Measurements from ENCODE around the gene EML5.

EML5 gene

DNA sequence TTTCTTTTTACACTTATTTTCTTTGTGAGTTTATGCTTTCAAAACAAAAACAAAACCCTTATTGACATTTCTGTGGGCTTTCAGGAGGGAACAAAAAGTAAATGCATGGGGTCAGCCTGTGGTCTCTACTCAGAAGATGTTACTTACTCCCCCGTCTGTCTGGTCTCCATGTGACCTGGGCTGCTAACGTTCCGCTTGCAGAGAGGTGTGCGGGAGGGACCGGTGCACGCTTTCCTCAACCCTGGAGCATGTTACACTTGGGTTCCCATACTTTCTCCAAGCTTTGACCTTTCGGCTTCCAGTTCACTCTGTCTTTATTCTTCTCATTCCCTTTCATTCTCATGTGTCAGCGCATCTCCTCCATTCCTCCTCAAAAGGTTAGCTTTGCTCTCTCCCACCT lies 193.4 kb downstream of the EML5 start:
- TF ChIP-seq CTCF (IDR thresholded peaks at IDR 0.05; ENCODE audit: extremely low read depth, insufficient read depth, missing control alignments) = no peak
- in situ Hi-C loops (cut with MboI; ENCODE audit: low pct_unique_long_range_greater_than_20kb, low sequenced_read_pairs, unreplicated experiment) = no loop called here
- DNase-seq (ENCODE audit: low spot score) = peak; percentile 9

GRCh38 chr14:88598097-88598675 lies 194.6 kb downstream of the EML5 start:
- no peak for DNase-seq (ENCODE audit: low spot score)
- in situ Hi-C loops (cut with MboI; ENCODE audit: low pct_unique_long_range_greater_than_20kb, low sequenced_read_pairs, unreplicated experiment) = no loop called here
- no peak for TF ChIP-seq CTCF (IDR thresholded peaks at IDR 0.05; ENCODE audit: extremely low read depth, insufficient read depth, missing control alignments)

DNA sequence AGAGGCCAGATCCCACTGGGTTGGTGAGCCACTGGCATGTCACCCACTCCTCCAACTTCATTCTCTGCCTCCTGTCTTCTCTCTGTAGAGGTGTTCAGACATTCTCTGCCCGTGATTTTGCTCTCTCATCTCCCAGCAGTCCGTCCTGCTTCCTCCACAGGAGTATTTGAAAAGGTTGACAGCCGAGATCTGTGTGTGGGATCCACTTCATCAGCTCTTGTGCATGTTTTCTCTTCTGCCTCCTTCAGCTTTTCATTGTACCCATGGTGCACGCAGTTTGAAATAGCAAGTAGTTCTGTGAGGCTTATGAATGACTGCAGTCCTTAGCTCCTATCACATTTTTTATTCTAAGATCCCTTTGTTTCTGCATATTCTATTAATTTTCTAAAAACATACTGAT lies 195.2 kb downstream of the EML5 start:
- DNase-seq (ENCODE audit: low spot score) = no peak
- in situ Hi-C loops (cut with MboI; ENCODE audit: low pct_unique_long_range_greater_than_20kb, low sequenced_read_pairs, unreplicated experiment) = no loop called here
- no peak for TF ChIP-seq CTCF (IDR thresholded peaks at IDR 0.05; ENCODE audit: extremely low read depth, insufficient read depth, missing control alignments)

GRCh38 chr14:88597038-88597437 lies 195.7 kb downstream of the EML5 start:
- in situ Hi-C loops (cut with MboI; ENCODE audit: low pct_unique_long_range_greater_than_20kb, low sequenced_read_pairs, unreplicated experiment) = no loop called here
- no peak for DNase-seq (ENCODE audit: low spot score)
- TF ChIP-seq CTCF (IDR thresholded peaks at IDR 0.05; ENCODE audit: extremely low read depth, insufficient read depth, missing control alignments) = no peak

- in situ Hi-C loops (cut with MboI; ENCODE audit: low pct_unique_long_range_greater_than_20kb, low sequenced_read_pairs, unreplicated experiment) = no loop called here
- no peak for TF ChIP-seq CTCF (IDR thresholded peaks at IDR 0.05; ENCODE audit: extremely low read depth, insufficient read depth, missing control alignments)
- DNase-seq (ENCODE audit: low spot score) = no peak
Measured at GRCh38 chr14:88592031-88592430, 200.7 kb downstream of the EML5 start.

- TF ChIP-seq CTCF (IDR thresholded peaks at IDR 0.05; ENCODE audit: extremely low read depth, insufficient read depth, missing control alignments) = no peak
- no peak for DNase-seq (ENCODE audit: low spot score)
- in situ Hi-C loops (cut with MboI; ENCODE audit: low pct_unique_long_range_greater_than_20kb, low sequenced_read_pairs, unreplicated experiment) = no loop called here
Measured at GRCh38 chr14:88590173-88590572, 202.6 kb downstream of the EML5 start.

DNA sequence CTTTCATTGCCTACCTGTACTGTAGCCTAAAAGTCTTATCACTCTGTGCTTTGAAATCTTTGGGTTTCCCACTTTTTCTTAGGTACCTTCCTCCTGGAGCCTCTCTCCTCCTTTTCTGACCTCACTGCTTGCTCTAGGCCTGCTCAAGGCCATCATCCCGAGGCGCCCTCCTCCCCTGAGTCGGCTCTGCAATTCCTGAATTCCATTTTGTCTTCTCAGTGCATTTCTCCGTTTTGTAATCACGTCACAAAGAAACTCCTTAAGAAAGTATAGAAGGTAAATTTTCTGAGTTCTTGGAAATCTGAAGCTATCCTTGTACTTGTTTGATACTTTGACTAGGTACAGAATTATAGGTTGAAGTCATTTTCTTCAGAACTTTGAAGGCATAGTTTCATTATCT lies 204.7 kb downstream of the EML5 start:
- TF ChIP-seq CTCF (IDR thresholded peaks at IDR 0.05; ENCODE audit: extremely low read depth, insufficient read depth, missing control alignments) = no peak
- no peak for DNase-seq (ENCODE audit: low spot score)
- in situ Hi-C loops (cut with MboI; ENCODE audit: low pct_unique_long_range_greater_than_20kb, low sequenced_read_pairs, unreplicated experiment) = no loop called here

Data from GM13977 (cell line).